B cell (primary cell): ENCODE measurements around the gene TNFRSF9. TPM values are rescaled to one million over a fixed set of nuclear protein-coding genes. Genes with fewer than 3 reads are reported as not detected.
A peak's percentile ranks its signal among the peaks of the same experiment; 100 is the strongest.

Source experiments
- ATAC-seq: fragments of 200-7000 bp; cut with Tn5 transposase; one replicate; pipeline ENCODE4 v1.10.0; 2021; ENCODE audit warnings: low read depth, mild to moderate bottlenecking, moderate number of reproducible peaks, moderate library complexity
- CTCF ChIA-PET: fragments of 350-600 bp; sonication (Branson Sonifier 250); formaldehyde crosslinking; loops from one replicate; lab custom pipeline; 2021; ENCODE audit warnings: antibody characterized with exemption, inconsistent platforms; lab: Charles Lee
- POLR2A ChIA-PET: fragments of 350-600 bp; sonication (Branson Sonifier 250); formaldehyde crosslinking; loops from one replicate; lab custom pipeline; 2021; ENCODE audit warnings: antibody characterized with exemption; lab: Charles Lee
- DNase-seq: peaks from one replicate; pipeline ENCODE4 v3.0.0; 2013
- H2AFZ ChIP-seq: 2 replicates; pipeline ENCODE4 v1.6.1; 2012; ENCODE audit warnings: mild to moderate bottlenecking, low read depth, low read length; ENCODE audit not compliant: insufficient read depth, poor library complexity, severe bottlenecking
- H3K27ac ChIP-seq, 2 donors: 1 replicate in 1 of 2; 2 replicates in 1 of 2; pipeline ENCODE4 v1.5.1; 2012 to 2013; ENCODE audit warnings: low read length in 2 of 2, mild to moderate bottlenecking in 2 of 2, moderate library complexity in 1 of 2
- H3K27me3 ChIP-seq, 4 experiments: fragments of 200-600 bp in 1 of 4; sonication (generic) in 1 of 4; replicated peaks in 1 of 4; 1 replicate in 2 of 4; 2 replicates in 2 of 4; pipeline versions ENCODE4 v1.6.1 to v1.7.0; 2013 to 2016; ENCODE audit warnings: low read length in 3 of 4, mild to moderate bottlenecking in 2 of 4, mixed read lengths in 1 of 4, moderate library complexity in 1 of 4; ENCODE audit not compliant: insufficient read depth in 4 of 4, control insufficient read depth in 3 of 4; ENCODE audit errors: control extremely low read depth in 1 of 4
- H3K36me3 ChIP-seq, 2 experiments: replicated peaks in 1 of 2; 1 replicate in 1 of 2; 2 replicates in 1 of 2; pipeline versions ENCODE4 v1.6.1 to v1.7.1; 2013; ENCODE audit warnings: low read length in 1 of 2; ENCODE audit not compliant: insufficient read depth in 2 of 2, control insufficient read depth in 1 of 2; ENCODE audit errors: control extremely low read depth in 1 of 2, extremely low read depth in 1 of 2
- H3K4me1 ChIP-seq, 2 donors: fragments of 200-600 bp in 1 of 2; sonication (generic) in 1 of 2; 1 replicate in 1 of 2; 2 replicates in 1 of 2; pipeline versions ENCODE4 v1.5.1 to v1.6.1; 2013 to 2017; ENCODE audit warnings: low read length in 2 of 2; ENCODE audit not compliant: control insufficient read depth in 2 of 2, insufficient read depth in 2 of 2
- H3K4me2 ChIP-seq: replicated peaks from 2 replicates; pipeline ENCODE3; 2012; ENCODE audit warnings: mild to moderate bottlenecking, low read depth, low read length; ENCODE audit not compliant: poor library complexity, severe bottlenecking
- H3K4me3 ChIP-seq, 5 experiments: fragments of 200-600 bp in 1 of 5; sonication (generic) in 1 of 5; 1 replicate in 3 of 5; 2 replicates in 2 of 5; pipeline versions ENCODE4 v1.5.1 to v1.7.0; 2011 to 2016; ENCODE audit warnings: low read length in 4 of 5, mild to moderate bottlenecking in 4 of 5, low read depth in 2 of 5, control low read depth in 1 of 5, moderate library complexity in 1 of 5; ENCODE audit not compliant: insufficient read depth in 1 of 5; ENCODE audit errors: control extremely low read depth in 1 of 5, extremely low read depth in 1 of 5
- H3K79me2 ChIP-seq: fragments of 200-600 bp; sonication (generic); one replicate; pipeline ENCODE4 v1.6.0; 2016; ENCODE audit warnings: low read length; ENCODE audit not compliant: control insufficient read depth, insufficient read depth
- H3K9ac ChIP-seq: fragments of 200-600 bp; sonication (generic); 2 replicates; pipeline ENCODE4 v1.6.1; 2017; ENCODE audit warnings: mild to moderate bottlenecking, low read length, moderate library complexity
- H3K9me3 ChIP-seq, 3 donors: one replicate each; pipeline versions ENCODE4 v1.6.1 to v1.7.1; 2013; ENCODE audit warnings: low read length in 2 of 3; ENCODE audit not compliant: control insufficient read depth in 2 of 3, insufficient read depth in 1 of 3; ENCODE audit errors: control extremely low read depth in 1 of 3
- H4K20me1 ChIP-seq: 2 replicates; pipeline ENCODE4 v1.6.0; 2012; ENCODE audit warnings: mild to moderate bottlenecking, low read length; ENCODE audit not compliant: insufficient read depth, control insufficient read depth, poor library complexity, severe bottlenecking
- H3K27ac Mint-ChIP-seq: one replicate; pipeline ENCODE4 v1.8.0; 2021; ENCODE audit warnings: mixed read lengths
- H3K27me3 Mint-ChIP-seq: one replicate; pipeline ENCODE4 v1.8.0; 2021; ENCODE audit warnings: mixed read lengths
- H3K4me1 Mint-ChIP-seq: one replicate; pipeline ENCODE4 v1.8.0; 2021; ENCODE audit warnings: mixed read lengths
- H3K4me3 Mint-ChIP-seq: one replicate; pipeline ENCODE4 v1.8.0; 2021; ENCODE audit warnings: mixed read lengths
- H3K9me3 Mint-ChIP-seq: one replicate; pipeline ENCODE4 v1.8.0; 2022; ENCODE audit warnings: mixed read lengths; ENCODE audit not compliant: insufficient read depth
- EZH2 ChIP-seq: IDR thresholded peaks from 2 replicates; pipeline ENCODE4 v1.6.1; 2012; ENCODE audit warnings: borderline replicate concordance, low read depth, mild to moderate bottlenecking, moderate library complexity, low read length; ENCODE audit not compliant: insufficient read depth, poor library complexity, severe bottlenecking
- WGBS: methylation state at CpG from one replicate; pipeline ENCODE4 v1.1.5; 2013; ENCODE audit warnings: missing lambda C conversion rate; ENCODE audit not compliant: insufficient coverage; 5-methylcytosine and 5-hydroxymethylcytosine counted together
- intact Hi-C: fragments of 100-400 bp; cut with micrococcal nuclease; formaldehyde crosslinking; loops from one replicate; pipeline ENCODE4 v1.10.0; 2022
- polyA minus RNA-seq: library from RNA; depleted of rRNA, polyadenylated mRNA; stranded (reverse); fragments of >200 nt; gene quantifications from 2 replicates; pipeline ENCODE4 v1.2.3, GENCODE V29; 2012
- polyA plus RNA-seq: library from polyadenylated mRNA; depleted of rRNA; stranded (reverse); fragments of >200 nt; gene quantifications from 2 replicates; pipeline ENCODE4 v1.2.3, GENCODE V29; 2012
- total RNA-seq, 2 donors: library from RNA; stranded (reverse); fragments of 120-200 nt in 1 of 2; gene quantifications; 1 replicate in 1 of 2; 2 replicates in 1 of 2; pipeline versions ENCODE4 v1.2.3 to v1.2.4, GENCODE V29; 2013 to 2022
- TF ChIP-seq, protein P1 (sequence below): fragments of 200-600 bp; IDR thresholded peaks from one replicate; pipeline ENCODE4 v1.8.0; 2022; ENCODE audit warnings: antibody characterized with exemption, mild to moderate bottlenecking

The TNFRSF9 gene
- total RNA-seq (0.44 and 0.61 TPM in 2 replicates), polyA plus RNA-seq (0.01 and 0.16 TPM in 2 replicates), polyA minus RNA-seq (not detected in 2 replicates)
- total RNA-seq (2013): 0.02 TPM

DNA sequence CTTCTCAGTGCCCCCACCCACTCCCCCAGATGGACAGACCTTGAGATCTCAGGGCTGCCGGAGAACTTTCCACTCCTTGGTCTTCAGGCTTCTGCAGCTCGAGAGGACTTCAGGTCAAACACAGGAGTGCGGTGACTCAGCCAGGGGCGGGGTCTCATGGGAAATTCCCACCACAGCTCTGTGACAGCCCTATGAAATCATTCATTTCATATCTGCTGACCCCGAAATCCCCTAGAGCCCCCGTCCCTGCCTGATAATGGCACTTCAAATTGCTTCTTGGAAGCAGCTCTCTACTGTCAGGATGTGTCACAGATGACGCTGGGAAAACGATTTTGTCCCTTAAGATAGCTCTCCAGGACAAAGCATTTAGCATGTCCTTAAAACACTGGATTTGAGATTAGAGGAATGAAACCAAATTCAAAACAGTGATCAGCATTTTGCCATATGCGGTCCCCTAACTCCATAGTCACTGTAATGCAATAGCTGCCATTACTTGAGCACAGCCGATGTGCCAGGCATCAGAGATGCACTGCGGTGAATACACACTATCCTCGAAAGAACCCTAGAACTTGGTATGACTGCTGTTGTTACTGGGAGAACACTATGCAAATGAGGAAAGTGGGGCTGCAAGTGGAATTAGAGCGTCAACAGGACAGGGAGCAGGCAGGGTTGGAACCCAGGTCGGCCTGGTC is at the start of gene TNFRSF9:
TNFRSF9 (minus strand) TSS at position 95 of the 692 bp plus-strand sequence. CDS start 845 bp downstream, outside the sequence.
- Mint-ChIP-seq H3K4me3 (peak within 1 kb of the TSS; percentile 78), H3K27me3 (peaks cover 42% of the 10 kb centered on the region), H3K27ac (peak within 1 kb of the TSS; percentile 15), H3K4me1 (peaks cover 26% of the 10 kb centered on the region), H3K9me3 (no peaks in the 10 kb centered on the region)
- DNase-seq (peak; percentile 54), ATAC-seq (peak; percentile 66)
- Histone ChIP-seq H3K4me1 (peaks cover 15 to 24% of the 10 kb centered on the region in 2 donors), H3K4me3 (peak within 1 kb of the TSS in 1 of 5 experiments; percentile 64), H3K36me3 (no peaks in the 10 kb centered on the region), H3K9ac (peak within 1 kb of the TSS; percentile 60), H3K27me3 (peaks cover 0 to 30% (median 17%) of the 10 kb centered on the region in 4 experiments), H2AFZ (no peak within 1 kb of the TSS), H4K20me1 (no peaks in the 10 kb centered on the region), H3K4me2 (peak within 1 kb of the TSS; percentile 80), H3K27ac (no peak within 1 kb of the TSS), H3K9me3 (no peaks in the 10 kb centered on the region), H3K79me2 (no peaks in the 10 kb centered on the region)
- WGBS: 49% methylated on average over 14 of the region's 14 CpGs
- intact Hi-C loops: no loop called here
- POLR2A ChIA-PET: no interaction called here
- CTCF ChIA-PET: interaction anchor here (1.3 kb wide), 1 partner anchor 188 kb away, joined by 4 read pairs; no protein-coding TSS in a partner anchor
- TF ChIP-seq, protein P1, sequence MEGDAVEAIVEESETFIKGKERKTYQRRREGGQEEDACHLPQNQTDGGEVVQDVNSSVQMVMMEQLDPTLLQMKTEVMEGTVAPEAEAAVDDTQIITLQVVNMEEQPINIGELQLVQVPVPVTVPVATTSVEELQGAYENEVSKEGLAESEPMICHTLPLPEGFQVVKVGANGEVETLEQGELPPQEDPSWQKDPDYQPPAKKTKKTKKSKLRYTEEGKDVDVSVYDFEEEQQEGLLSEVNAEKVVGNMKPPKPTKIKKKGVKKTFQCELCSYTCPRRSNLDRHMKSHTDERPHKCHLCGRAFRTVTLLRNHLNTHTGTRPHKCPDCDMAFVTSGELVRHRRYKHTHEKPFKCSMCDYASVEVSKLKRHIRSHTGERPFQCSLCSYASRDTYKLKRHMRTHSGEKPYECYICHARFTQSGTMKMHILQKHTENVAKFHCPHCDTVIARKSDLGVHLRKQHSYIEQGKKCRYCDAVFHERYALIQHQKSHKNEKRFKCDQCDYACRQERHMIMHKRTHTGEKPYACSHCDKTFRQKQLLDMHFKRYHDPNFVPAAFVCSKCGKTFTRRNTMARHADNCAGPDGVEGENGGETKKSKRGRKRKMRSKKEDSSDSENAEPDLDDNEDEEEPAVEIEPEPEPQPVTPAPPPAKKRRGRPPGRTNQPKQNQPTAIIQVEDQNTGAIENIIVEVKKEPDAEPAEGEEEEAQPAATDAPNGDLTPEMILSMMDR: no peak
- TF ChIP-seq EZH2: no peak
